ENCODE data around the gene MS4A6A.
"Not testable (repeated sequence)": the region's sequence is repeated elsewhere in the genome, so short reads cannot be mapped to it uniquely, and the experiment has no call there.

The MS4A6A gene

DNA sequence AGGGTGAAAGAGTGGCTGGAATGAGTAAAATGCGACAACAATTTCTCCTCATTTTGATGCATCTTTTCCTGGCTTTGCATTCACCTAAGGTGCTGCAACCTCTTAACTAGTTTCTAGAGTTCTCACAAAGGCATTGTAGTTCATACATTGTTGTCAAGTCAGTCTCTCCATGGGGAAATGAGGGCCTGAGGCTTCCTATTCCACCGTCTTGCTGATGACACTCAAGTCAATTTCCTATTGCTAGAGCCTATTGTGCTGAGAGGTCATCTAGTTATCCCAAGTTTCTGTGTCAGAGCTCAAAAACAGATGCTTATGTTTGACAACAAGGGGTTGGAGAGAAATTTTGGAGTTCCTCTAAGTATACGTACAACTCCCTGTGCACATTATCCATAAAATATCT is 11.6 kb upstream of the MS4A6A start:
- Mint-ChIP-seq H3K9me3 (ENCODE audit: low read depth) (peaks cover 3% of the 10 kb centered on the region), H3K27ac (no peak overlapping the region), H3K4me1 (ENCODE audit: low read depth) (no peaks in the 10 kb centered on the region)

GRCh38 chr11:60193687-60194433 is 11.0 kb upstream of the MS4A6A start:
- Mint-ChIP-seq H3K4me1 (ENCODE audit: low read depth) (no peaks in the 10 kb centered on the region), H3K36me3 (no peaks in the 10 kb centered on the region), H3K27me3 (peaks cover 19% of the 10 kb centered on the region), H3K27ac (no peak overlapping the region), H3K4me3 (no peak overlapping the region), H3K9me3 (ENCODE audit: low read depth) (peaks cover 3% of the 10 kb centered on the region)

More for the DNA sequence above, 11.6 kb upstream of the MS4A6A start:
- no peaks in the 10 kb centered on the region for H3K36me3 Mint-ChIP-seq
- no peak overlapping the region for H3K4me3 Mint-ChIP-seq
- peaks cover 17% of the 10 kb centered on the region for H3K27me3 Mint-ChIP-seq

DNA sequence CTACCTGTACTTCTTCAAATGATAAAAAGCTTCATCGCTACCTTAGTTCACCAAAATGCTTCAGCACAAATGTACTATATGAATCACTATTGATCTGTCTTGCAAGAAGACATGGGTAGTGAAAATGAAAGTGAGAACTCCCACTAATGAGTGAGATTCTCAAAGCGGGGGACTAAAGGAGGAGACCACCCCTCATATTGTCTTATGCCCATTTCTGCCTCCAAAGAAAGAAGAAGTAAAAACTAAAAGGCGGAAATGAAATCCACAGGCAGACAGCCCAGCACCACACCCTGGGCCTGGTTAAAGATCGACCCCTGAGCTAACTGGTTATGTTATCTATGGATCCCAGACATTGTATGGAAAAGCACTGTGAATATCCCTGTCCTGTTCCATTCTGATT is 9.7 kb upstream of the MS4A6A start:
- not testable (repeated sequence) for H3K36me3 Mint-ChIP-seq; H3K9me3 Mint-ChIP-seq (ENCODE audit: low read depth); H3K27me3 Mint-ChIP-seq; H3K4me1 Mint-ChIP-seq (ENCODE audit: low read depth); H3K4me3 Mint-ChIP-seq; H3K27ac Mint-ChIP-seq

GRCh38 chr11:60188481-60188880 is 5.6 kb upstream of the MS4A6A start:
- H3K4me3 Mint-ChIP-seq; H3K36me3 Mint-ChIP-seq; H3K9me3 Mint-ChIP-seq (ENCODE audit: low read depth); H3K4me1 Mint-ChIP-seq (ENCODE audit: low read depth); H3K27ac Mint-ChIP-seq; H3K27me3 Mint-ChIP-seq: not testable (repeated sequence)

DNA sequence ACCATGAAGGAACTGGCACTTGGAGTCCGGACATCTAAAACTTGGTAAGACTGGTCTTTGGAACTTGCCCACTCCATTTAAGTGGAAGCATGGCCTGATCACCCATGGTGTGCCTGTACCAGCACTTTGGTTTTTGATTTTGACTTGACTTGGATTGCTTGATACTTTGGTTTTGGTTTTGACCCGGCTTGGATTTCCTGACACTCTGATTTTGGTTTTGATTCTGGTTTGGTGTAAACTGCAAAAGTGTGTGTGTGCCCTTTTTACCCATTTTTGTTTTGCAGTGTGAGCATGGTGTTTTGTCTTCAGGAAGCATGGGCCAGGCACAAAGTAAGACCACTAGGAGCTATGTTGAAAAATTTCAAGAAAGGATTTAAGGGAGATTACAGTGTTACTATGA is 3.2 kb upstream of the MS4A6A start:
- H3K36me3 Mint-ChIP-seq; H3K4me1 Mint-ChIP-seq (ENCODE audit: low read depth); H3K27me3 Mint-ChIP-seq; H3K4me3 Mint-ChIP-seq; H3K9me3 Mint-ChIP-seq (ENCODE audit: low read depth); H3K27ac Mint-ChIP-seq: not testable (repeated sequence)

GRCh38 chr11:60185512-60185827 is 2.6 kb upstream of the MS4A6A start:
- not testable (repeated sequence) for H3K9me3 Mint-ChIP-seq (ENCODE audit: low read depth); H3K4me3 Mint-ChIP-seq; H3K27ac Mint-ChIP-seq; H3K4me1 Mint-ChIP-seq (ENCODE audit: low read depth); H3K27me3 Mint-ChIP-seq; H3K36me3 Mint-ChIP-seq

- H3K9me3 Mint-ChIP-seq (ENCODE audit: low read depth): peaks cover 7% of the 10 kb centered on the region
- no peak overlapping the region for H3K27ac Mint-ChIP-seq
- H3K27me3 Mint-ChIP-seq: peaks cover 8% of the 10 kb centered on the region
- H3K4me1 Mint-ChIP-seq (ENCODE audit: low read depth): no peaks in the 10 kb centered on the region
- H3K36me3 Mint-ChIP-seq: peaks cover 2% of the 10 kb centered on the region
- H3K4me3 Mint-ChIP-seq: no peak overlapping the region
These were observed 2.1 kb upstream of the MS4A6A start for GRCh38 chr11:60184824-60185511.

- Mint-ChIP-seq H3K27me3 (peaks cover 11% of the 10 kb centered on the region), H3K36me3 (peaks cover 2% of the 10 kb centered on the region), H3K4me3 (no peak overlapping the region), H3K9me3 (ENCODE audit: low read depth) (peaks cover 7% of the 10 kb centered on the region), H3K4me1 (ENCODE audit: low read depth) (no peaks in the 10 kb centered on the region), H3K27ac (no peak overlapping the region)
These were observed 815 bp upstream of the MS4A6A start for GRCh38 chr11:60183591-60184205.

- H3K9me3 Mint-ChIP-seq (ENCODE audit: low read depth): no peaks in the 10 kb centered on the region
- H3K4me1 Mint-ChIP-seq (ENCODE audit: low read depth): peaks cover 4% of the 10 kb centered on the region
- no peak overlapping the region for H3K4me3 Mint-ChIP-seq
- H3K27me3 Mint-ChIP-seq: peaks cover 8% of the 10 kb centered on the region
- H3K36me3 Mint-ChIP-seq: peaks cover 2% of the 10 kb centered on the region
- no peak overlapping the region for H3K27ac Mint-ChIP-seq
These were observed 7.0 kb downstream of the MS4A6A start for GRCh38 chr11:60175860-60176275.

- Mint-ChIP-seq H3K9me3 (ENCODE audit: low read depth) (no peaks in the 10 kb centered on the region), H3K36me3 (peaks cover 2% of the 10 kb centered on the region), H3K4me3 (no peak overlapping the region), H3K27ac (no peak overlapping the region), H3K27me3 (peaks cover 4% of the 10 kb centered on the region), H3K4me1 (ENCODE audit: low read depth) (peaks cover 4% of the 10 kb centered on the region)
These were observed 10.9 kb downstream of the MS4A6A start for GRCh38 chr11:60172011-60172410.

DNA sequence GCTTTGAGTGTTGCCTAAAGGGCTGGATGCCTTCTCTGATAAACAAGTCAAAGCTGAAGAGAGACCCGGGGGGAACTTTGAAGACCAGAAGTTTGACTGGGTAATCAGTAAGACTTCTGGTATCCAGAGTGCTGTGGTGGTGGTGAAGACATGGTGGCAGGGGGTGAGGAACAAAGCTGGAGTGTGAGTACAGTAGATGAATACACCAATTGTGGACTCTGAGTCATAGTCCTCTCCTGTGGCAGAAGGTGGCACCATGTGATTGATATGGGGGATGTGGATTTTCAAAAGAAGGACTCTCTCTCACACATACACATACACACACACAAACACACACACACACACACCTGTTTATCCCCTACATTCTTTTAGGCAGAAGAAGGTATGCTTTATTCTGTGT is 12.3 kb downstream of the MS4A6A start:
- no peak overlapping the region for H3K27ac Mint-ChIP-seq
- no peak overlapping the region for H3K4me3 Mint-ChIP-seq
- peaks cover 2% of the 10 kb centered on the region for H3K36me3 Mint-ChIP-seq
- no peaks in the 10 kb centered on the region for H3K9me3 Mint-ChIP-seq (ENCODE audit: low read depth)
- H3K27me3 Mint-ChIP-seq: peaks cover 4% of the 10 kb centered on the region
- peaks cover under 1% of the 10 kb centered on the region for H3K4me1 Mint-ChIP-seq (ENCODE audit: low read depth)

GRCh38 chr11:60169264-60169915 is 13.5 kb downstream of the MS4A6A start:
- H3K27ac Mint-ChIP-seq: no peak overlapping the region
- H3K36me3 Mint-ChIP-seq: peaks cover 2% of the 10 kb centered on the region
- no peaks in the 10 kb centered on the region for H3K9me3 Mint-ChIP-seq (ENCODE audit: low read depth)

DNA sequence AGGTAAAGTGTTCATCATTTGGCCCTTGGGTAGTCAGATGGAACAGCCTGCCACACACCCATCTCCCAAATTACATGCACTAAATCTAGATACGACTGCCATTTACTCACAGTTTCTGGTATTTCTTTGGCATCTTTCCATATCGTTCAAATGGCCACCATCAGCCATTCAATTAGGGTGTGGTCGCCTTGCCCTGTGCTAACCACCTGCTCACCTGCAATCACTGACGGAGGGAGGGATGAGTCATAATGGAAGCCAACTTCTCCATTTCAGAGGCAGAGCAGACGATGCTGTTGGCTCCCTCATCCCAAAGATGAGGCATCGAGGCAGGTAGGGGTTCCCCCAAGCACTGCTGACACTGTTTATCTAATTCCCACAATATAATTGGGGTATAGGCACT is 14.6 kb downstream of the MS4A6A start:
- no peaks in the 10 kb centered on the region for H3K9me3 Mint-ChIP-seq (ENCODE audit: low read depth)
- H3K27me3 Mint-ChIP-seq: peaks cover 9% of the 10 kb centered on the region
- peaks cover 3% of the 10 kb centered on the region for H3K4me1 Mint-ChIP-seq (ENCODE audit: low read depth)
- peaks cover 2% of the 10 kb centered on the region for H3K36me3 Mint-ChIP-seq
- H3K4me3 Mint-ChIP-seq: no peak overlapping the region
- no peak overlapping the region for H3K27ac Mint-ChIP-seq

More at GRCh38 chr11:60169264-60169915, 13.5 kb downstream of the MS4A6A start:
- H3K27me3 Mint-ChIP-seq: peaks cover 9% of the 10 kb centered on the region
- peaks cover 3% of the 10 kb centered on the region for H3K4me1 Mint-ChIP-seq (ENCODE audit: low read depth)
- no peak overlapping the region for H3K4me3 Mint-ChIP-seq

GRCh38 chr11:60165951-60166350 is 16.9 kb downstream of the MS4A6A start:
- H3K27ac Mint-ChIP-seq: no peak overlapping the region
- peaks cover 7% of the 10 kb centered on the region for H3K27me3 Mint-ChIP-seq
- H3K9me3 Mint-ChIP-seq (ENCODE audit: low read depth): no peaks in the 10 kb centered on the region
- no peaks in the 10 kb centered on the region for H3K36me3 Mint-ChIP-seq
- peaks cover 3% of the 10 kb centered on the region for H3K4me1 Mint-ChIP-seq (ENCODE audit: low read depth)
- H3K4me3 Mint-ChIP-seq: no peak overlapping the region

DNA sequence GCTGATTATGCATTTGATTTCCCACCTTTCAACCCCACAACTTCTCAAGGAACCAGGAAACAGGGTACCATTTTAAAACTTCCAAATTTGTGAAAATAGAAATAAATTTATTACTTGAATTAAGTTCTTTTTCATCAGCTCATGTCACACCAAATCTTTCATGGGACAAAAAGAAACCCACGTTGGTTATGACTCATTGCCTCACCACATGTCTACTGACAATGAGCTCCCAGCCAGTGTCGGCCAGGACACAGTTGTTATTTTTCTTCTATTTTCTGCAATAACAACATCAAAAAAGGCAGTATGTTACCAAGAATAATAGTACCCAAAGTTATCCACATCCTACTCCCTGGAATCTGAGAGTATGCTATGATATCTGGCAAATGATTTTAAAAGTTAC is 17.3 kb downstream of the MS4A6A start:
- Mint-ChIP-seq H3K27me3 (peaks cover 6% of the 10 kb centered on the region), H3K9me3 (ENCODE audit: low read depth) (no peaks in the 10 kb centered on the region), H3K36me3 (no peaks in the 10 kb centered on the region), H3K4me3 (no peak overlapping the region), H3K27ac (no peak overlapping the region), H3K4me1 (ENCODE audit: low read depth) (peaks cover 3% of the 10 kb centered on the region)
